GM19468 (cell line): Measurements from ENCODE around the gene CEPT1.

ENCODE experiments used
- ATAC-seq: cut with Tn5 transposase; IDR thresholded peaks from one replicate; pipeline ENCODE4 v1.9.1; 2021; ENCODE audit warnings: mild to moderate bottlenecking, moderate library complexity, moderate number of reproducible peaks; ENCODE audit not compliant: unreplicated experiment; ENCODE audit errors: extremely low read depth

CEPT1 gene

GRCh38 chr1:111223126-111223685 is 83.2 kb downstream of the CEPT1 start:
- no peak for ATAC-seq

- no peak for ATAC-seq
Measured at GRCh38 chr1:111225091-111225490, 85.1 kb downstream of the CEPT1 start.

- ATAC-seq: no peak
Measured at GRCh38 chr1:111225717-111226400, 85.8 kb downstream of the CEPT1 start.

- ATAC-seq: no peak
Measured at GRCh38 chr1:111227434-111227833, 87.4 kb downstream of the CEPT1 start, which contains the start of gene CHI3L2. Gene CHI3L2, plus strand, starts transcription at chr1:111227713. Its CDS starts 17 bp downstream, at chr1:111227730.

GRCh38 chr1:111227851-111228747 is 88.1 kb downstream of the CEPT1 start:
- ATAC-seq: no peak

- no peak for ATAC-seq
Measured at GRCh38 chr1:111228748-111229126, 88.7 kb downstream of the CEPT1 start.

GRCh38 chr1:111232134-111232533 is 92.1 kb downstream of the CEPT1 start:
- no peak for ATAC-seq

GRCh38 chr1:111234258-111234657 is 94.2 kb downstream of the CEPT1 start:
- ATAC-seq: no peak
